ENCODE data around the gene STK32B. TPM values are rescaled to one million over a fixed set of nuclear protein-coding genes. Genes with fewer than 3 reads are reported as not detected.
A peak's percentile ranks its signal among the peaks of the same experiment; 100 is the strongest.
"Not testable (repeated sequence)": the region's sequence is repeated elsewhere in the genome, so short reads cannot be mapped to it uniquely, and the experiment has no call there.

STK32B gene
- total RNA-seq, 1 experiment from 2014 or later: 0.03 TPM

DNA sequence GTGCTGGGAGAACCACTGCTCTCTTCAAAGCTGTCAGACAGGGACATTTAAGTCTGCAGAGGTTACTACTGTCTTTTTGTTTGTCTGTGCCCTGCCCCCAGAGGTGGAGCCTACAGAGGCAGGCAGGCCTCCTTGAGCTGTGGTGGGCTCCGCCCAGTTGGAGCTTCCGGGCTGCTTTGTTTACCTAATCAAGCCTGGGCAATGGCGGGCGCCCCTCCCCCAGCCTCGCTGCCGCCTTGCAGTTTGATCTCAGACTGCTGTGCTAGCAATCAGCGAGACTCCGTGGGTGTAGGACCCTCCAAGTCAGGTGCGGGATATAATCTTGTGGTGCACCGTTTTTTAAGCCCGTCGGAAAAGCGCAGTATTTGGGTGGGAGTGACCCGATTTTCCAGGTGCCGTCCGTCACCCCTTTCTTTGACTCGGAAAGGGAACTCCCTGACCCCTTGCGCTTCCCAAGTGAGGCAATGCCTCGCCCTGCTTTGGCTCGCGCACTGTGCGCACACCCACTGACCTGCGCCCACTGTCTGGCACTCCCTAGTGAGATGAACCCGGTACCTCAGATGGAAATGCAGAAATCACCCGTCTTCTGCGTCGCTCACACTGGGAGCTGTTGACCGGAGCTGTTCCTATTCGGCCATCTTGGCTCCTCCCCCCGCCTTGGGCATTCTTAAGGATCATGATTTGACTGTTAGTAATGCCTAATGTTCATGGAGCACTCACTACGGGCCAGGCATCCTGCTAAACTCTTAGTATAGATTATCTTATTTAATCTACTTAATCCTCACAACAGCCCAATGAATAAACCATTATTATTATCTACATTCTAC, 392.9 kb downstream of the STK32B start:
- DNase-seq (ENCODE audit: low spot score): not testable (repeated sequence)

DNA sequence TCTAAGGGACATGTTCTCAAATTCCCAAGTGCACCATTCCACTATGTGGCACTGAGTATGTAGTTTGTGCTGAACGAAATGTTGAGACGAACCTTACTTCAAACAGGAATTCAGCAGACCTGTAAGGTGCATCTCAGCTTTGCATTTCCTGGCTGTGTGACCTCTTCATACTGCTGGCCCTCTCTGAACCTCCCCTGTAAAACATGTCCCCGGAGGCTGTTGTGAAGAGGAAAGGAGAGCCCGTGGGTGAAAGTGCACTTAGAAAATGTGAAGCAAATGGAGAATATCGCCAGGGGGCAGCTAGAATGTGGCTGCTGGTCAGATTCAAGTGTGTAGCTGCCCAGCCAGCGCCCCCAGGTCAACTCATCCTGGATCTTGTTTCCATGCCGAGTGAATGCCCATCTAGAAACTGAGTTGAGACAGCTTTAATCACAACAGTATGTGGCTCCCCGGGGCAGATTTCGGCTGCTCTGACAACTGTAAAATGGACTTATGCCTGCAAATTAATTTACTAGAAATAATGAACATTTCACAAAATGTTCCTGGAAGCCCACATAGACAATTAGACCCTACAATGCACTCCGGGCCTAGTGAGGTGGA, 393.7 kb downstream of the STK32B start:
- no peak for DNase-seq (ENCODE audit: low spot score)

DNA sequence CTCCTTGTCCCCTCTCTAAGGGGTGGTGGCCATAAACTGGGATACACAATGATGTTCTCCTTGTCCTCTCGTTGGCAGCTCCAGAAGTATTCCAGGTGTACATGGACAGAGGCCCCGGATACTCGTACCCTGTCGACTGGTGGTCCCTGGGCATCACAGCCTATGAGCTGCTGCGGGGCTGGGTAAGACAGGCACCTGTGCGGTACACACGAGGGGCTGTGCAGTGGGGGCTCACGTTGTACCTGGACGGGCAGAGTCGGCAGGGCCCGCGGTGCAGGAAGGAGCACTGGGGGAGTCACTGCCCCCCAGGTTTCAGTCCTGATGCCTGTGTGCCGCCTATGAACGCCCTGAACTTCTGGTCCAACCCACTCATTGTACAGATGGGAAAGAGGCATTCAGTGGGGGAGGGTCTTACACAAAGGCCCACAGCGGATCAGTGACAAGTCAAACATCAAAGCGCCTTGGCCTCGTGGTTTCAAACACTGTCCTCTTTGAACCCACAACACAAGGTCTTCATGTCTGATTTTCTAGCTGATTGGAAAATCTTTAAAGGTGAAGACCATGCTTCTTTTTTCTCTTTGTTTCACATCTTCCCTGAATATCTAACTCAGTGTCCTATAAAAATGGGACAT, 395.4 kb downstream of the STK32B start:
- no peak for DNase-seq (ENCODE audit: low spot score)

DNA sequence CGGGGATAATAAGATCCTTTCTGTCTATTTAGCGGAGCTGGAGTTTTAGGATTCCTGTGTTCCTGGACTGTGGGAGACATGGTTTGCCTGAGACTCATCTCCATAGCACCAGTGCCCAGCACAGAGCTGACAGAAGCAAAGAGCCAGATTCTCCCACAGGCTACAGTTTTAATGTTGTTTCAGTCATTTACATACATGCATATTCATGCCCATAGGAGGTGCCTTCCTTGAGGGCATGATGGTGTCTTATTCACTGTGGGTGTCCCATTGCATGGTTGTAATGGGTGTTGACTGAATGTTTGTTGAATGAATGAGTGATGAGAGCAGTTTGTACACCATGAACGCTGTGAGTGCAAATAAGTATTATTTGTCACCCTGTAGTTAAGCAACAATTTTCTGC, 396.5 kb downstream of the STK32B start:
- DNase-seq (ENCODE audit: low spot score): no peak

DNA sequence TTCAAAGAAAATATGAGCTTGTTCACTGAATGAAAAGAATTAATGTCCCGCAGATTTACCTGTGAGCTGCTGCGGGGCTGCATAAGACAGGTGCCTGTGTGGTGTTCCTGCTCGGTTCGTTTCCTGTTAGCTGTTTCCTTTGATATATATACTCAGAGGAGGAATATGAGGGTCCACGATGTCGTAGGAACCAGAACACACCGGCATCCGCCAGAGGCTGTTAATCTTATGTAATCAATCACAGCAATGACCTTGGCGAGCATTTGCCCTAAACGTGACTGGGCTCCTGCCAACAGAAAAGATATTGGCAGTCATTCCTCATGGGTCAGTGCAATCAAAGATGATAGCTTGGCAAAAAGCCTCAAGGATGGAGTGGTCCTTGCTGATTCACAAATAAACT, 396.9 kb downstream of the STK32B start:
- no peak for DNase-seq (ENCODE audit: low spot score)

DNA sequence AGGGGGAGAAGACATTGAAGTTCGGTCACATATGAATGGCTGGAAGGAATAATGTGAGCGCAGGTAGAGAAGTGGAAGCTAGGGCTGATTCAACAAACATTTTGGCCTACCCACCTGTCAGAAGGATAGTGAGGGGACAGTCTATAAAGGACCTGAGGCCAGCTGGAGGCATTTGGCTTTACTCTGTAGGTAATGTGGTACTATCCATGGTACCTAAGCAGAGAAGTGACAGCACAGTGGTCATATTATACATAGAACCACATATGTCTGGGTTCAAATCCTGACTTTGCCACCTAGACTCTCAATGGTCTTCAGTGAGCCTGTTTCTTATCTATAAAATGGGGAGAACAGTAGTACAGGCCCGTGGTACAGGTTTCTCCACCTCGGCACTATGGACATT, 400.0 kb downstream of the STK32B start:
- DNase-seq (ENCODE audit: low spot score): no peak

DNA sequence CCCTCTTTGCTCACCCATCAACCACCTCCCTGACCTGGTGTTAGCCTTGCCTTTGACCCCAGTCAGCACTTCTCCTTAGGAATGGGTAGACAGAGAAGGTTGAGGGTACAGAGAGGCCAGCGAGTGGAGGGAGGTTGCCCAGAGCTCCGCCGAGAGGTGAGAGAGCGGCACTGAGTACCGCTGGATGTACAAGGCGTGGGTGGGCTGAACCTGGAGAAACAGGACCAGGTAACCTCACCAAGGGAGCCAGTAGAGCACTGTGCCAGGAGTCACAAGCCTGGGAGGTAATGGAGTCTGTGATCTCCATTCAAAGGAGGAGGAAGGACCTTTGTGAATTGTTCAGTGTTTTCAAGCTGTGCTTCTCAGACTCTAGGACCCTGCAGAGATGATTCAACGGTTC, 400.9 kb downstream of the STK32B start:
- no peak for DNase-seq (ENCODE audit: low spot score)

DNA sequence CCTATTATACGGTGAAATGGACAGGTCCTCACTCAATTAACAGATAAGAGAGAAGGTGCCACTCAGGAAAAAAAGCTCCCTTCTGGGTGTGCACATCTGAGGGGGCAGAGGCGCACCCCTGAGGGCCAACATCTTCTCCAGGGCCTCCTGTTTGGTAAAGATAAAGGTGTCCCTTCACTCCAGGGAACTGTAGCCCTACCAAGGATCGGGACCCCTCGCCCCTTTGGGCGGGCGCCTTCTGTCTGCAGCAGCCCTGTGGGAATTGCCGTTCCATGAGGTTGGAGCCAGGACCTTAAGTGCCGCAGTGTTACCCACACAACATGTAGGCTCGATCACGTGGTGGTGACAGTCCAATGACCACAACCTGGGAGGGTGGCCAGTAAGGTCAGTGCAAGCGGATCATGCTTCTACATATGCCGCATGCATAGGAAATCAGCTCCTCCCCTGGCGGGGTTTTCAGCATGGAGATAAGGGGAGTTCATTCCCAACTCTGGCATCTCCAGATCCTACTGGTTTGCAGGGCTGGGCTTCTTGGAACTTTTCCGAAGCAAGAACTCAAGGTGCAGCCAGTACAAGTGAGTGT, 403.8 kb downstream of the STK32B start:
- no peak for DNase-seq (ENCODE audit: low spot score)

DNA sequence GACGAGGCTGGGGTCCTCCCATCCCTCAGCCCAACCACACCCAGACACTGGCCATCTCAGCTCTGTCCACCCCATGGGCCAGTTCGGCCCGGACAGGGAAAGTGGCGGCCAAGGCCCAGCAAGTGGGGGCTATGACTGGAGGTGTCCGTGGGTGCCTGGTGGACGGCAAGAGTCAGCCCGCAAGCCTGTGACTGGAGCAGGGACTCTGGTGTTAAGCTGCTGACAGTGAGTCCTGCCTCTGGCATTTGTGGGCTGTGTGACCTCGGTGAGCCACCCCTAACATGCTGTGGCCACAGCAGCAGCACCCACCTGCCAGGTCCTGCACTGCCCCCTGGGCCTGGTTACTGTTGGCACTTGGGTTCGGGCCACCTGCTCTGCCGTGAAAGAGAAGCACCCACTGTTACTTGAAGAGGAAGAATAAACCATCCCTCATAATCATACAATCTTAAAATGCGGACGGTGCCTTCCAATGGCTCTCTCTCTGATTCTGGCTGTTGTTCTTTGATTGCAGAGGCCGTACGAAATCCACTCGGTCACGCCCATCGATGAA, 405.1 kb downstream of the STK32B start:
- DNase-seq (ENCODE audit: low spot score): no peak

DNA sequence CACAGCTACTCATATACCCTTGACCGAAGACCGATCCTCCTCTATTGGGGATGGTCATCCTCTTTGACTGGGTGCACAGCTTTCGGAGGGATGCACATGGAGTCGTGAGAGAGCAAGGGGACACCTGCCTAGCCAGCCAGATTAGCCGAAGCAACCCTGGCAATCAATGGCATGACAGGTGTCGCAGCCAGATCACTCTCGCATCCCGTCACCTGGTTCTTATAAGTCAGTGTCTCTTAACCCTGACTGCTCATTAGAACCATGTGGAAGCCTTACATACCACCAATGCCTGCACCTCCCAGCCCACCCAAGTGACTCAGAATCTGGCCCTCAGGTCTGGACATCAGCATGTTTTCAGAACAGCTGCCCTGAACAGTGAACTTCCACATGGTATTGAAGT, 407.4 kb downstream of the STK32B start:
- DNase-seq (ENCODE audit: low spot score): no peak

DNA sequence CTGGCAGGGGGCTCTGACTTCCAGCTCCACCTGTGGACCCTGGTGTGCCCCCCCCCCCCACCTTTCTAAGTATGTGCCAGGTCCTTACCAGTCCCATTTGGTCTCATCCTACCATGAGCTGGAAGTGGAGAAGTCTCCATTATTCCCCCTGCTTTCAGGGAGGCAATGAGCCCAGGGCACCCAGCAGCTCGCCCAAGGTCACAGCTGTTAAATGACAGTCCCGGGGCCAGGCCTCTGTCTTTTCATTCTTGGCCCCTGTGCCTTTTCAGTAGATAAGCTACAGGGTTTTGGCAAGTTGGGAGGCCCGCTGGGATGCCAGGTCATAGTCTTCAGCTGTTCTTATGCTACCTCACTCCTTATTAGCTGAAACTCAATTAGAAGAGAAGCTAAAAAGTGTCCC, 408.0 kb downstream of the STK32B start:
- no peak for DNase-seq (ENCODE audit: low spot score)

DNA sequence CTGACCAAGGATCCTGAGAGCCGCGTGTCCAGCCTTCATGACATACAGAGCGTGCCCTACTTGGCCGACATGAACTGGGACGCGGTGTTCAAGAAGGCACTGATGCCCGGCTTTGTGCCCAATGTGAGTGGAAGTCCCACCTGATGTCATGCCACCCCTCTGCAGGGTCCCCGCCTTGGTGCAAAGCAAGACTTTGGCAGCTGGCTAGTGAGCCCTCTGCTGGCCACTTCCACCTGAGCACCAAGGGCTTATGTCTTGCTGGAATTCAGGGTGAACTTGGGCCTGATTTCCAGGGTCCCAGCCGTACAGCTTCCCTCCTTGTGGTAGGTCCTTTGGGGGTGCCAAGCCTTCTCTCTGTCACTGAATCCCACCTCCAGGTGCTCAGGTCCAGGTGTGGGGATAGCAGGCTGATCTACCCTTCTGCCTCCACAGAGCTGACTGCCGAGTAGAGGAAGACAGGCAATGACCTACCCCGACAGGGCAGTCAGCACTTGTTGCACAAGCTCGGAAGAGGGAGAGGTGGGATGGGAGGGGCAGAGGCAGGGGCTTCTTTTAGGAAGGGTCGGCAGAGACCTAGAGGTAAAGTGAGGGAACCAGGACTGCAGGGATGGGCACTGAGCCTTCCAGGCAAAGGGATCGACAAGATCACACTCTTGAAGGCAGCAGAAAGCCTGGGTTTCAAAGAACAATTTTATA, 409.0 kb downstream of the STK32B start:
- peak; percentile 3 for DNase-seq (ENCODE audit: low spot score)

DNA sequence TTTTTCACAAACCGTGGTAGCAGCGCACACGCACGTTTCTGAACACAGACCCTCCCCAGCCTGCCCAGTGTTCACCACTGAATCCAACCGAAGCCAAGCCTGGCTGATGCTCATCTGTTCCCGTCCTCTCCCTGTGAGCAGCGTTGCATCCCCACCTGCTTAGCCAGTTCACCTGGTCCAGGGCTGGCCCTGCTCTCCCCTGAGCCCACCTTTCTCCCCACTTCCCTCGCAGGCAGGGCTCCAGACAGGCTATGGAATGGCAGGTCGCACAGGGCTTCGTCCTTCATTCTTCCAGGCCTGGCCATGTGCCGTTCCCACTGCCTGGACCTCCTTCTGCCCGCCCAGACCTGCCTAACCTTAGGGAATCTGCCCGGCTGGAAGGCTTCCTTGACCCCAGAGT, 410.2 kb downstream of the STK32B start:
- DNase-seq (ENCODE audit: low spot score): no peak

DNA sequence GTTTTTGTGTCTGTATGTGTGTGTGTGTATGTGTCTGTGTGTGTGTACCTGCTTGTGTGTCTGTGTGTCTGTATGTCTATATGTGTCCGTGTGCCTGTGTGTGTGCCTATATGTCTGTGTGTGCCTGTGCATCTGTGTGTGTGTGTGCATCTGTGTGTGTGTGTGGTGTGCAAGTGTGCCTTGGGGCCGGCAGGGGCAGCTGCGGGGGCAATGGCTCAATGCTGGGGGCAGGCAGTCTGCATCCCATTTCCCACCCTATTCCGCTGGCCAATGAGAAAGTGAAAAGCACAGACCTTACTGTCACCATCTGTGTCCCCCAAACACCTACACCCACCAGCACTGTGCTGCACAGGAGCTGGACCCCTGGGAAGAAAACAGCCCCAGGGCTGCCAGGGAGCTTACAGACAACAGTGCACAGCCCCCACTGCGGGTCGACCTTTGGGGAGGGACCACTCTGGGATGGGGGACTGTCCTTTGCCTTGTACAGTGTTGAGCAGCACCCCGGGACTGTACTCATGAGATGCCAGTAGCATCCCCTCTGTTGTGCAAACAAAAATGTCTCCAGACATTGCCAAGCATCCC, 411.1 kb downstream of the STK32B start:
- no peak for DNase-seq (ENCODE audit: low spot score)

DNA sequence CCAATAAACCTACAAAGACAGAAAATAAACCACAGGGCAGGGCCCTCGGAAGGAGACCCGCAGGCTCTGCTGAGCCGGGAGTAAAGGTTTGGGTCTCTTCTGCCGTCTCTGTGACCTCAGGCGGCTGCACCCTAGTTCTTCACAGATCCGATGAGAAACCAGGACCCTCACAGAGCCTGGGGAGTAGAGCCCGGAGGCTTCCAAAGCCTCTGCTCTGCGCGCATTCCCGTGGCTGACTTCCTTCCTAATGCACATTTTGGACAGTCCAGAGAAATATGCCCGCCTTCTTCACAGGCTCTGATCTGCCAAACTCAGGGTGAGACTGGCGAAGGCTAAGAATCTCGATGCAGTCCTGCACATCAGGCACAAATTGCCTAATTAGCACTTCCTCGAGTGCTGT, 411.6 kb downstream of the STK32B start:
- no peak for DNase-seq (ENCODE audit: low spot score)

DNA sequence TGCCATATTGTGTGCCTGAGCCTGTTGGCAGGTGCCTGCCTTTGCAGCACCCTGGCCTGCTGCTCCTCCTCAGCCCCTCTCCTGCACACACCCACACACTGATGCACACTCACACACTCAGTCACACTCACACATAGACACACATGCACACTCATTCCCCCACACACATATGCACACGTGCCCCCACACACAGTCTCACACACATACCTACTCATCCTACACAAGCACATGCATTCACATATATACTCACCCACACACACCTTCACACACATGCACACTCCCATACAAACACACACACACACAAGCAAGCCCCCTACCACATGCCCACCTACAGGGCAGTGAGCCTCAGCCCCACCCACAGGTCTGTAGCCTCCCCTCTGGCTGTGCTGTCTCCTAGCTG, 412.1 kb downstream of the STK32B start:
- no peak for DNase-seq (ENCODE audit: low spot score)

DNA sequence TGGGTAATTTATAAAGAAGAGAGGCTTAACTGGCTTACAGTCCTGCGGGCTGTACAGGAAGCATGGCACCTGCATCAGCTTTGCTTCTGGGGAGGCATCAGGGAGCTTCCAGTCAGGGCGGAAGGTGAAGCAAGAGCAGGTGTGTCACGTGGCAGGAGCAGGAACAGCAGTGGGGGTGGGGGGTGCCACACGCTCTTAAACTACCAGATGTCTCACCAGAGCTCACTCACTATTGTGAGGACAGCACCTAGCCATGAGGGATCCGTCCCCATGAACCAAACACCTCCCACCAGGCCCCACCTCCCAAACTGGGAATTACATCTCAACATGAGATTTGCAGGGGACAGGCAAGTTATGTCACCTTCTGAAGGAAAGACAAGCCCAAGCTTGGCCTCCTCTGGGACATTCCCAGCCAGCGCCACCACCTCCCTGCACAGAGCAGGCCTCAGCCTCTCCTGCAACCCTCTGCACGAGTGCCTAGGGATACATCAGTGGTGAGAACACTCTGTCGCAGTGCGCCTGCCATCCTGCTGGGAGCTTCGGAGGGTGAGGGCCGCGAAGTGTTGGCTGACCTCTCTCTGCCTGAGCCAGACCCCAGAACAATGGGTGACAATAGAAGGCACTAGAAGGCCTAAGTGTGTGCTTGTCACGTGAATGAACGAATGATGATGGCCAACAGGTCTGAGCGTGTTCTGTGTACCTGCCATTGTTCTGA, 412.8 kb downstream of the STK32B start:
- no peak for DNase-seq (ENCODE audit: low spot score)

DNA sequence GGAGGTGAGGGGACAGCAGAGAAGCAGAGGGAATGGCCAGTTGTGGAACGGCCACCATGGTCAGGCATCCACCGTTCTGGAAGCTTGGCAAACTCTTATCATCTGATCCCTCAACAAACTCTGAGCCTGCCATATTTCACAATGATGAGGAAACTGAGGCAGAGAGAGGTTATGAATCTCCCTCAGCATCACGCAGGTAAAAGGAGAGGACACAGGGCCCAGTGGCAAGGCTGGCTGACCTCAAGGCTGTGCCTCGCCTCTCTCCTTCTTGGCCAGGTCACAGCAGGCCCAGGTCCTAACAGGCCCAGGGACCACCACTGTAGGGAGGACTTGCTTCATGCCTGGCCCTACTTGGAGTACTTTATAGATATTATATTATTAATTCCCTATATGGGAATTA, 414.2 kb downstream of the STK32B start:
- DNase-seq (ENCODE audit: low spot score): no peak

DNA sequence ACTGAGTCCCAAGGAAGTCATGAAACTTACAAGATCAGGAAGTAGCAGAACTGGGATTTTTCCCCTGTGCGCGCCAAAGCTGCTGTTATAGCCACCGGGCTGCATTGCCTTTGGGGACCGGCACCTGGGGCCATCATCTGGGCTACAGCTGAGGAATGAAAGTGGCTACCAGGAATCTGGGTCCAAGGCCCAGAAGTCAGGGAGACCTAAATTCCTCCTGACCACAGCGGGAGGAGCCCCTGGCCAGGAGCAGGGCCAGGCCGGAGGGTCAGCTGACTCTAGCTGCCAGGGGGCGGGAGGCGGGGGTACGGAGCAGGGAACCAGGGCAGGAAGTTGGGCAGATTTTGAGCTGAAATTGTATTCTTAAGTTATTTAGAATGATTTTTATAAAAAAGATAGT, 414.7 kb downstream of the STK32B start:
- DNase-seq (ENCODE audit: low spot score): no peak

DNA sequence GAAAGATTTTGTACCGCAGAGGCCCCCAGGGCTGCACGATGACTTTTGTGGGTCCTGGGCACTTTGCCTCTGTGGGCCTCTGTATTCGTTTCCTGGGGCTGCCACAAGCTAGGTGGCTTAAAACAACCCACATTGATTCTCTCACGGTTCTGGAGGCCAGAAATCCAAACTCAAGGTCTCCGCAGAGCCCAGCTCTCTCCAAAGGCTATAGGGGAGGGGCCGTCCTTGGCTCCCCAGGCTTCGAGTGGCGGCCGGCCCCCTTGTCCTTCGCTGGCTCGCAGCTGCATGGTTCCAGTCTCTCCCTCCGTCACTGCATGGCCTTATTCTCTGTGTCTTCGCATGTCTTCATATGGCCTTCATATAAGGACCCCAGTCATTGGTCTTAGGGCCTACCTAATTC, 415.8 kb downstream of the STK32B start:
- no peak for DNase-seq (ENCODE audit: low spot score)
